ENCODE data around the gene TBL1X. TPM values are rescaled to one million over a fixed set of nuclear protein-coding genes. Genes with fewer than 3 reads are reported as not detected.
"Not testable (repeated sequence)": the region's sequence is repeated elsewhere in the genome, so short reads cannot be mapped to it uniquely, and the experiment has no call there.

The TBL1X gene
- total RNA-seq, 1 donor from 2014 or later: 11.4 TPM

- no peak for DNase-seq (ENCODE audit: low read depth)
Measured at GRCh38 chrX:9749146-9749692, 284.4 kb downstream of the TBL1X start.

- DNase-seq (ENCODE audit: low read depth): no peak
Measured at GRCh38 chrX:9757366-9757765, 292.5 kb downstream of the TBL1X start.

- DNase-seq (ENCODE audit: low read depth): no peak
Measured at GRCh38 chrX:9758021-9758638, 293.3 kb downstream of the TBL1X start.

- DNase-seq (ENCODE audit: low read depth): no peak
Measured at GRCh38 chrX:9759337-9759736, 294.5 kb downstream of the TBL1X start.

GRCh38 chrX:9765072-9765736 is 300.3 kb downstream of the TBL1X start:
- no peak for DNase-seq (ENCODE audit: low read depth)

GRCh38 chrX:9765737-9766097 is 300.9 kb downstream of the TBL1X start, which contains the start of gene GPR143:
TSS of gene GPR143 (minus strand) at chrX:9765847. CDS start at chrX:9765817, 30 bp downstream.
- no peak for DNase-seq (ENCODE audit: low read depth)

GRCh38 chrX:9767375-9767774 is 302.5 kb downstream of the TBL1X start:
- peak; percentile 6 for DNase-seq (ENCODE audit: low read depth)

GRCh38 chrX:9768321-9768839 is 303.5 kb downstream of the TBL1X start:
- not testable (repeated sequence) for DNase-seq (ENCODE audit: low read depth)

GRCh38 chrX:9770319-9770718 is 305.5 kb downstream of the TBL1X start:
- DNase-seq (ENCODE audit: low read depth): no peak

- no peak for DNase-seq (ENCODE audit: low read depth)
Measured at GRCh38 chrX:9772943-9773342, 308.1 kb downstream of the TBL1X start.

GRCh38 chrX:9775930-9776329 is 311.1 kb downstream of the TBL1X start:
- no peak for DNase-seq (ENCODE audit: low read depth)

GRCh38 chrX:9781941-9782340 is 317.1 kb downstream of the TBL1X start:
- no peak for DNase-seq (ENCODE audit: low read depth)

- DNase-seq (ENCODE audit: low read depth): no peak
Measured at GRCh38 chrX:9784332-9784731, 319.5 kb downstream of the TBL1X start.

- no peak for DNase-seq (ENCODE audit: low read depth)
Measured at GRCh38 chrX:9785254-9785943, 320.5 kb downstream of the TBL1X start.

GRCh38 chrX:9785944-9786797 is 321.3 kb downstream of the TBL1X start, which contains the start of gene SHROOM2:
TSS of gene SHROOM2 (plus strand) at chrX:9786429. CDS start at chrX:9786546, 117 bp downstream.
- DNase-seq (ENCODE audit: low read depth): peak; percentile 3

- no peak for DNase-seq (ENCODE audit: low read depth)
Measured at GRCh38 chrX:9786798-9787635, 322.2 kb downstream of the TBL1X start.

- DNase-seq (ENCODE audit: low read depth): no peak
Measured at GRCh38 chrX:9788911-9789310, 324.1 kb downstream of the TBL1X start.

- no peak for DNase-seq (ENCODE audit: low read depth)
Measured at GRCh38 chrX:9789555-9789954, 324.7 kb downstream of the TBL1X start.

Measured in myocyte (in vitro differentiated cells).